IPS DF 4.7 (cell line): ENCODE results near the gene DUS2.
"Not testable (repeated sequence)": the region's sequence is repeated elsewhere in the genome, so short reads cannot be mapped to it uniquely, and the experiment has no call there.

Experiments used
- DNase-seq: peaks from one replicate; pipeline ENCODE4 v3.0.0-alpha.2; 2013; ENCODE audit warnings: low spot score; ENCODE audit errors: extremely low read depth

The DUS2 gene

GRCh38 chr16:68091380-68092261, 68.5 kb downstream of the DUS2 start:
- no peak for DNase-seq

GRCh38 chr16:68092275-68092674, 69.2 kb downstream of the DUS2 start:
- not testable (repeated sequence) for DNase-seq

- DNase-seq: no peak
Observed at GRCh38 chr16:68093816-68094613, 70.9 kb downstream of the DUS2 start.

GRCh38 chr16:68094614-68094934, 71.5 kb downstream of the DUS2 start:
- no peak for DNase-seq

GRCh38 chr16:68096491-68096890, 73.4 kb downstream of the DUS2 start:
- no peak for DNase-seq

GRCh38 chr16:68097088-68097487, 74.0 kb downstream of the DUS2 start:
- no peak for DNase-seq

GRCh38 chr16:68097895-68098294, 74.8 kb downstream of the DUS2 start:
- no peak for DNase-seq

GRCh38 chr16:68100488-68100887, 77.4 kb downstream of the DUS2 start:
- no peak for DNase-seq

GRCh38 chr16:68105611-68106010, 82.5 kb downstream of the DUS2 start:
- DNase-seq: no peak

GRCh38 chr16:68107230-68107928, 84.3 kb downstream of the DUS2 start:
- DNase-seq: not testable (repeated sequence)

GRCh38 chr16:68109156-68109555, 86.1 kb downstream of the DUS2 start:
- not testable (repeated sequence) for DNase-seq

GRCh38 chr16:68110611-68111010, 87.5 kb downstream of the DUS2 start:
- not testable (repeated sequence) for DNase-seq

- DNase-seq: no peak
Observed at GRCh38 chr16:68111379-68111778, 88.3 kb downstream of the DUS2 start.

GRCh38 chr16:68113059-68113761, 90.1 kb downstream of the DUS2 start:
- DNase-seq: no peak

- DNase-seq: no peak
Observed at GRCh38 chr16:68113765-68114240, 90.7 kb downstream of the DUS2 start.

- DNase-seq: not testable (repeated sequence)
Observed at GRCh38 chr16:68114939-68115338, 91.9 kb downstream of the DUS2 start.

GRCh38 chr16:68115851-68116250, 92.8 kb downstream of the DUS2 start:
- no peak for DNase-seq

GRCh38 chr16:68116256-68116867, 93.3 kb downstream of the DUS2 start:
- no peak for DNase-seq

GRCh38 chr16:68117884-68118283, 94.8 kb downstream of the DUS2 start:
- no peak for DNase-seq

GRCh38 chr16:68118954-68119353, 95.9 kb downstream of the DUS2 start:
- not testable (repeated sequence) for DNase-seq

GRCh38 chr16:68120496-68120895, 97.4 kb downstream of the DUS2 start:
- not testable (repeated sequence) for DNase-seq
